ENCODE data around the gene F2RL1. TPM values are rescaled to one million over a fixed set of nuclear protein-coding genes. Genes with fewer than 3 reads are reported as not detected.
"Not testable (repeated sequence)": the region's sequence is repeated elsewhere in the genome, so short reads cannot be mapped to it uniquely, and the experiment has no call there.

F2RL1 gene
- total RNA-seq, 2 experiments from 2014 or later = 0.47 to 0.82 TPM

- Mint-ChIP-seq H3K27me3 (peaks cover 14% of the 10 kb centered on the region), H3K27ac (no peak overlapping the region), H3K4me1 (no peaks in the 10 kb centered on the region), H3K4me3 (no peak overlapping the region), H3K9me3 (ENCODE audit: low read depth) (no peaks in the 10 kb centered on the region), H3K36me3 (no peaks in the 10 kb centered on the region)
- ATAC-seq (no peak), DNase-seq (no peak)
- CTCF ChIA-PET = interaction anchor here (1.2 kb wide), 1 partner anchor 29 kb away, joined by 3 read pairs; no protein-coding TSS in a partner anchor
These were observed 22.5 kb downstream of the F2RL1 start for GRCh38 chr5:76841361-76841760.

DNA sequence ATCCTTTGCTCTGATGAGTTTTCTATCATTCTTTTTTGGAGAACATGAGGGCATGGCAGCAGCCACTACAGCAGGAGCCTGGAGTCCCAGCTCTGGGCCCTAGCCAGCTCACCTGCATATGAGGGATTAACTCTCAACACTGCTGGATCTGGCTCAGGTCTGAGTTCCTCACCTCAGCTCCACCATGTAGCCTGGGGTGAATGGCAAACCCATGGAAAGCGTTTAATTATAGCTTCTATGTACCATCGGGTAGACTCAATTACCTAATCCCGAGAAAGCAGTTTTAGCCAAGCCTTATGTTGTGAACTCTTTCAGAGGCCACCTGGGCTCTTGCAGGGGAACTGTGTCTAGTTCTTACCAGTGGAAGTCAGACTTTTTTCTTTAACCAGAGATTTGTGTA is 27.1 kb downstream of the F2RL1 start:
- DNase-seq = no peak
- no peak for ATAC-seq
- Mint-ChIP-seq H3K27ac (no peak overlapping the region), H3K4me1 (peaks cover 17% of the 10 kb centered on the region), H3K27me3 (peaks cover 14% of the 10 kb centered on the region), H3K4me3 (no peak overlapping the region), H3K9me3 (ENCODE audit: low read depth) (no peaks in the 10 kb centered on the region), H3K36me3 (peaks cover 2% of the 10 kb centered on the region)
- CTCF ChIA-PET = no interaction called here

DNA sequence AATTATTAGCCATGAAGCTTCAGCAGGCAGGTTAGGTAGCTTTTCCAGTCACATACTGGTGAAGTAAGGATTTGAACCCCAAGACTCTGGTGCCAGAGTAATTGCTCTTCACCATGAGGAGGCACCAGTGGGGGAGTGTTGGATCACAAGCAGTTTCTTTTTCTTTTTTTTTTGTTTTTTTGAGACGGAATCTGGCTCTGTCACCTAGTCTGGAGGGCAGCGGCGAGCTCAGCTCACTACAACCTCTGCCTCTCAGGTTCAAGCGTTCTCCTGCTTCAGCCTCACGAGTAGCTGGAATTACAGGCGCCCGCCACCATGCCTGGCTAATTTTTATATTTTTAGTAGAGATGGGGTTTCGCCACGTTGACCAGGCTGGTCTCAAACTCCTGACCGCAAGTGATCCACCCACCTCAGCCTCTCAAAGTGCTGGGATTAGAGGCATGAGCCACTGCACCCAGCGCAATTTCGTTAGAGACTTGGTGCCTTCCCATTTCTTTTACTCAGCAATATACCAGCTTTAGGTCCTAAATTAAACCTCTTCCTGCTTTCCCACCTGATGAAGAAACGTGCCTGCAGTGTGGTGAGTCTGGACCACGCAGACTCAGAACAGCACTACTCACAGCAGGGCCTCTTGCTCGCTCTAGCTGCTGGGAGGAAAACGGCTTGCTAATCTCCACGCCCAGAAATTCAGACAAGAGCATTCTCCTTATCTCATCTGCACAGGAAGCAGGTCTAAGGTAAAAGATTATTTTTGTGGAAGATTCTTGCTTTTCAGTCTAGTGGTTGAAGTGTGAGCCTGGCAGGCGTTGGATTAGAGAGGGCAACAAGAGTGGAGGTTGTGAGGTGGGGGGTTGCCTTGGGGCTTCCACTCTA is 30.8 kb downstream of the F2RL1 start, which contains the start of gene S100Z:
Gene S100Z (plus strand): TSS at position 596 of the 873 bp plus-strand sequence. CDS start 25,346 bp downstream, outside the sequence.
- Mint-ChIP-seq H3K9me3 (ENCODE audit: low read depth) (peaks cover 8% of the 10 kb centered on the region), H3K4me3 (peak within 1 kb of the TSS; percentile 43), H3K36me3 (peaks cover 11% of the 10 kb centered on the region), H3K27ac (peak within 1 kb of the TSS; percentile 72), H3K27me3 (no peaks in the 10 kb centered on the region), H3K4me1 (peaks cover 36% of the 10 kb centered on the region)
- CTCF ChIA-PET = interaction anchor here (0.7 to 0.8 kb wide), 2 partner anchors 33 to 44 kb away, joined by 3 to 4 read pairs; no protein-coding TSS in a partner anchor
- peak; percentile 76 for DNase-seq
- peak; percentile 94 for ATAC-seq

GRCh38 chr5:76850543-76851145 is 31.8 kb downstream of the F2RL1 start:
- Mint-ChIP-seq H3K27ac (peak overlapping the region; percentile 72), H3K36me3 (peaks cover 19% of the 10 kb centered on the region), H3K9me3 (ENCODE audit: low read depth) (peaks cover 10% of the 10 kb centered on the region), H3K4me1 (peaks cover 45% of the 10 kb centered on the region), H3K4me3 (peak overlapping the region; percentile 43), H3K27me3 (no peaks in the 10 kb centered on the region)
- ATAC-seq (no peak), DNase-seq (no peak)
- CTCF ChIA-PET = no interaction called here

- Mint-ChIP-seq H3K4me3 (no peak overlapping the region), H3K27ac (peak overlapping the region; percentile 35), H3K4me1 (peaks cover 57% of the 10 kb centered on the region), H3K36me3 (peaks cover 29% of the 10 kb centered on the region), H3K9me3 (ENCODE audit: low read depth) (peaks cover 15% of the 10 kb centered on the region), H3K27me3 (no peaks in the 10 kb centered on the region)
- CTCF ChIA-PET = no interaction called here
- ATAC-seq (no peak), DNase-seq (no peak)
These were observed 33.0 kb downstream of the F2RL1 start for GRCh38 chr5:76851728-76852369.

DNA sequence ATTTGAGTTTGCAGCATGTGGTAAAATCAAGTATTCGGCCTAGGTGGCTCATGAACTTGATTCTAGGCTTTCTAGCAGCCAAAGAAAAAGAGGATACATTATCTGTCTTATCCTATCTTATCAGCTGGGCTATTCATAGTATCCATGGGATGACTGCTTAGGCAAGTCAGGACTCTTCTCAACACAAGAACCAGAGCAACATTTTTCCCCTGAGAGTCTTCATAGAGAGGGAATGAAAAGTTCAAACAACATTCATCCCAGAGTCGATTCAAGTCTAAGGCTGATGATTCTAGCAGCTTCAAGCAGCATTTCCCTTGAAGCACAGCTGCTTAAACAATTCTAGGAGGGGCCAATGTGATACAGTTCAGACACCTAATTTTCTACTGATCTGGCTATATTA is 33.9 kb downstream of the F2RL1 start:
- H3K9me3 Mint-ChIP-seq (ENCODE audit: low read depth) = peaks cover 15% of the 10 kb centered on the region
- DNase-seq = no peak
- no peak for ATAC-seq
- H3K36me3 Mint-ChIP-seq = peaks cover 29% of the 10 kb centered on the region
- no peaks in the 10 kb centered on the region for H3K27me3 Mint-ChIP-seq
- CTCF ChIA-PET = interaction anchor here (1.0 kb wide), 1 partner anchor 10 kb away, joined by 3 read pairs; no protein-coding TSS in a partner anchor
- no peak overlapping the region for H3K4me3 Mint-ChIP-seq
- peaks cover 58% of the 10 kb centered on the region for H3K4me1 Mint-ChIP-seq
- H3K27ac Mint-ChIP-seq = no peak overlapping the region

DNA sequence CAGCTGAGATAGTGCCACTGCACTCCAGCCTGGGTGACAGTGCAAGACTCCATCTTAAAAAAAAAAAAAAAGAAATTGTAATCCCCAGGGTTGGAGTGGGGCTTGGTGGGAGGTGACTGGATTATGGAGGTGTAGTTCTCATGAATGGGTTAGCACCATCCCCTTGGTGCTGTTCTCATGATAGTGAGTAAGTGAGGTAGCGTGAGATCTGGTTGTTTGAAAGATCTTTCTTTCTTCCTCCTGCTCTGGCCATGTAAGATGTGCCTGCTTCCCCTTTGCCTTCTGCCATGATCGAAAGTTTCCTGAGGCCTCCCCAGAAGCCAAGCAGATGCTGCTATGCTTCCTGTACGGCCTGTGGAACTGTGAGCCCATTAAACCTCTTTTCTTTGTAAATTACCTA is 34.9 kb downstream of the F2RL1 start:
- H3K4me3 Mint-ChIP-seq, ATAC-seq, H3K27me3 Mint-ChIP-seq, DNase-seq: not testable (repeated sequence)
- Mint-ChIP-seq H3K27ac (peak overlapping the region; percentile 2), H3K4me1 (peaks cover 58% of the 10 kb centered on the region), H3K36me3 (peaks cover 29% of the 10 kb centered on the region), H3K9me3 (ENCODE audit: low read depth) (peaks cover 15% of the 10 kb centered on the region)
- CTCF ChIA-PET = interaction anchor here (1.0 kb wide), 1 partner anchor 9 kb away, joined by 3 read pairs; no protein-coding TSS in a partner anchor

- H3K9me3 Mint-ChIP-seq (ENCODE audit: low read depth) = peaks cover 15% of the 10 kb centered on the region
These were observed 35.8 kb downstream of the F2RL1 start for GRCh38 chr5:76854644-76855043.

DNA sequence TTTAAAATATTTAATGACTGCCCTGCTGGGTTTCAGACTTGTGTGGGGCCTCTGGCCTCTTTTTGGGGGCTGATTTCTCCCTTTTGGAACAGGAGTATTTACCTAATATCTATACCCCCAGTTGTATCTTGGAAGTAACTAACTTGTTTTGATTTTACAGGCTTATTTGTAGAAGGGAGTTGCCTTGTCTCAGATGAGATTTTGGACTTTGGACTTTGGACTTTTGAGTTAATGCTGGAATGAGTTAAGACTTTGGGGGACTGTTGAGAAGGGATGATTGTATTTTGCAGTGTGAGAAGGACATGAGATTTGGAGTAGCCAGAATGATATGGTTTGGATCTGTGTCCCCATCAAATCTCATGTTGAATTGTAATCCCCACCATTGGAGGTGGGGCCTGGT is 36.7 kb downstream of the F2RL1 start:
- CTCF ChIA-PET = interaction anchor here (0.9 to 2.6 kb wide), 4 partner anchors 13 to 115 kb away, joined by 3 to 20 read pairs (median 4); no protein-coding TSS in a partner anchor
- H3K4me3 Mint-ChIP-seq = peak overlapping the region; percentile 13
- H3K27me3 Mint-ChIP-seq, ATAC-seq, DNase-seq: not testable (repeated sequence)
- H3K36me3 Mint-ChIP-seq = peaks cover 27% of the 10 kb centered on the region
- H3K9me3 Mint-ChIP-seq (ENCODE audit: low read depth) = peaks cover 15% of the 10 kb centered on the region
- H3K4me1 Mint-ChIP-seq = peaks cover 44% of the 10 kb centered on the region
- peak overlapping the region; percentile 88 for H3K27ac Mint-ChIP-seq

More at GRCh38 chr5:76854644-76855043, 35.8 kb downstream of the F2RL1 start:
- DNase-seq (no peak), ATAC-seq (no peak)
- Mint-ChIP-seq H3K4me1 (peaks cover 53% of the 10 kb centered on the region), H3K4me3 (no peak overlapping the region), H3K27ac (peak overlapping the region; percentile 88), H3K36me3 (peaks cover 29% of the 10 kb centered on the region), H3K27me3 (no peaks in the 10 kb centered on the region)
- CTCF ChIA-PET = interaction anchor here (1.1 to 2.6 kb wide), 3 partner anchors 14 to 114 kb away, joined by 4 to 20 read pairs (median 4); no protein-coding TSS in a partner anchor

GRCh38 chr5:76855961-76856360 is 37.1 kb downstream of the F2RL1 start:
- DNase-seq (peak; percentile 71), ATAC-seq (peak; percentile 93)
- CTCF ChIA-PET = interaction anchor here (0.9 to 2.6 kb wide), 4 partner anchors 12 to 174 kb away, joined by 3 to 20 read pairs (median 4); partner anchors contain the start of gene AGGF1
- H3K36me3 Mint-ChIP-seq = peaks cover 27% of the 10 kb centered on the region
- peaks cover 15% of the 10 kb centered on the region for H3K9me3 Mint-ChIP-seq (ENCODE audit: low read depth)
- peaks cover 40% of the 10 kb centered on the region for H3K4me1 Mint-ChIP-seq
- no peaks in the 10 kb centered on the region for H3K27me3 Mint-ChIP-seq
- H3K4me3 Mint-ChIP-seq = peak overlapping the region; percentile 13
- peak overlapping the region; percentile 88 for H3K27ac Mint-ChIP-seq

DNA sequence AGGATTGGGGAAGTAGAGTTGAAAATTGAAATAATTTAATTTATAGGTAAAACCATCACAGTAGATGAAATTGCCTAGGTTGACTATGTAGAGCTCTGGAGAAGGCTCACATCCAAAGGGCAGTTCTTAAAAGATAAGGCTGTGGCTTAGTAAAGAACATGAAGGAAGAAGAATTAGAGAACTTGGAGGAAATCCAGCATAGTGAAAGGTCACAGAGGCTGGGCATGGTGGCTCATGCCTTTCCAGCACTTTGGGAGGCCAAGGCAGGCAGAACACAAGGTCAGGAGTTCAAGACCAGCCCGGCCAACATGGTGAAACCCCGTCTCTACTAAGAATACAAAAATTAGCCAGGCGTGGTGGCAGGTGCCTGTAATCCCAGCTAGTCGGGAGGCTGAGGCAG is 38.0 kb downstream of the F2RL1 start:
- not testable (repeated sequence) for H3K27me3 Mint-ChIP-seq, ATAC-seq, H3K4me3 Mint-ChIP-seq, DNase-seq
- Mint-ChIP-seq H3K4me1 (peaks cover 33% of the 10 kb centered on the region), H3K27ac (peak overlapping the region; percentile 88), H3K36me3 (peaks cover 27% of the 10 kb centered on the region), H3K9me3 (ENCODE audit: low read depth) (peaks cover 15% of the 10 kb centered on the region)
- CTCF ChIA-PET = interaction anchor here (1.3 to 2.6 kb wide), 2 partner anchors 12 to 173 kb away, joined by 3 to 20 read pairs; partner anchors contain the start of gene AGGF1

DNA sequence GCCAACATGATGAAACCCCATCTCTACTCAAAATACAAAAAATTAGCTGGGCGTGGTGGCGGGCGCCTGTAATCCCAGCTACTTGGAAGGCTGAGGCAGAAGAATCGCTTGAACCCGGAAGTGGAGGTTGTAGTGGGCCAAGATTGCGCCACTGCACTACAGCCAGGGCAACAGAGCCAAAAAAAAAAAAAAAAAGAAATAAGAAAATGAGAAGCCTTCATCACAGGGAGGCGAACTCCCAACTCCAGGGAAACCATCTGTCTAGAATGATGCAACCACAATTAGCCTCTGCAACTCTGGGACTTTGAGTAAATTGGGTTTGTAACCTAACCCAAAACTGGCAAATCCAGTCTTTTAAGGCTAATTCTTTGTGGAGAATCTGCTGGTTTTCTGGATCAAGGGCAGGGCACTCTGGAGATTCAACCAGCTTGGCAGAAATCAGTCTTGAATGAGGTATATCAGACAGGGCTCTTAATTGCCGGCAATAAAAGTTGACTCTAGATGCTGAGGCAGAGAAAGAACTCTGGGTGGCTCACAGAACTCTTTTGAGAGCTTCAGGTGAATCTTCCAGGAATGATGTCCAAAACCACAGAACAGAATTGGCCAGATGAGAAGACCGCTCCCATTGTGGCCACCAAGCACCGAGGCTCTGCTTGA is 40.9 kb downstream of the F2RL1 start:
- Mint-ChIP-seq H3K9me3 (ENCODE audit: low read depth) (peaks cover 8% of the 10 kb centered on the region), H3K27me3 (no peaks in the 10 kb centered on the region), H3K4me1 (peaks cover 21% of the 10 kb centered on the region), H3K27ac (no peak overlapping the region), H3K36me3 (peaks cover 18% of the 10 kb centered on the region), H3K4me3 (no peak overlapping the region)
- no peak for ATAC-seq
- no peak for DNase-seq
- CTCF ChIA-PET = interaction anchor here (2.1 kb wide), 1 partner anchor 157 kb away, joined by 8 read pairs; no protein-coding TSS in a partner anchor

Measured in activated CD8-positive, alpha-beta memory T cell treated with anti-CD3 and anti-CD28 coated beads, Interleukin-2, amount 10 ng/mL, durations not matched to agents 7 days and 5 days (primary cell).